ENCODE measurements around the gene CATSPER1. TPM values are rescaled to one million over a fixed set of nuclear protein-coding genes. Genes with fewer than 3 reads are reported as not detected.

The CATSPER1 gene
- 0.33 and 1.0 TPM in 2 replicates for total RNA-seq

DNA sequence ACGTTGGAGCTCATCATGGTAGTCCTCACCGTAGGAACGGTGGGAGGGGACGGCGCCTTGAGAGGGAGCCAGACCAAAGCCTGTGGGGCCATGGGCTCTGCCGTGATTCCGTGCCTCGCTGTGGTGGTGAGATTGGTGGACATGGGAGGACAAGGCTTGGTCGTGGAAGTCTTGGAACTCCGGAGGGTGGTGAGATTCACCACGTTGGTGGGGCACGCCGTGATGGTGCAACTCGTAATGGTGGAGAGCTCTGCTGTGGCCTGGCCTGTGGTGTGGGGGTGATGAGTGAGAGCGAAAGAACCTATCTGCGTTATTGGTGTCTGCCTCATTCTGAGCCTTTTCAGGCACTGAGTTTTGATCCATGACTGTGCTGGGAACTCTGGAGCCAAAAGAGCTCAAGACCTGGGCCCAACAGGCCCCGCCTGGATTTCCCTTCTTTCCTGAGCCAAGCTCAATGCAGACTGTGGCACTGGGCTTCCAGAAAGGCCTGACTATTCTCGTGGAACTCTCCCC lies at the start of gene CATSPER1:
Gene CATSPER1 (minus strand): TSS at position 463 of the 513 bp plus-strand sequence. CDS start 100 bp downstream, at position 363.

GRCh38 chr11:66069715-66070603 lies 43.7 kb upstream of the CATSPER1 start, which contains the start of gene PACS1:
PACS1 (plus strand) TSS chr11:66070272; CDS start chr11:66070487, 215 bp downstream.

GRCh38 chr11:66051766-66052663 lies 25.7 kb upstream of the CATSPER1 start, which contains the start of gene SF3B2:
SF3B2 (plus strand) TSS chr11:66052364; CDS start chr11:66052385, 21 bp downstream.

DNA sequence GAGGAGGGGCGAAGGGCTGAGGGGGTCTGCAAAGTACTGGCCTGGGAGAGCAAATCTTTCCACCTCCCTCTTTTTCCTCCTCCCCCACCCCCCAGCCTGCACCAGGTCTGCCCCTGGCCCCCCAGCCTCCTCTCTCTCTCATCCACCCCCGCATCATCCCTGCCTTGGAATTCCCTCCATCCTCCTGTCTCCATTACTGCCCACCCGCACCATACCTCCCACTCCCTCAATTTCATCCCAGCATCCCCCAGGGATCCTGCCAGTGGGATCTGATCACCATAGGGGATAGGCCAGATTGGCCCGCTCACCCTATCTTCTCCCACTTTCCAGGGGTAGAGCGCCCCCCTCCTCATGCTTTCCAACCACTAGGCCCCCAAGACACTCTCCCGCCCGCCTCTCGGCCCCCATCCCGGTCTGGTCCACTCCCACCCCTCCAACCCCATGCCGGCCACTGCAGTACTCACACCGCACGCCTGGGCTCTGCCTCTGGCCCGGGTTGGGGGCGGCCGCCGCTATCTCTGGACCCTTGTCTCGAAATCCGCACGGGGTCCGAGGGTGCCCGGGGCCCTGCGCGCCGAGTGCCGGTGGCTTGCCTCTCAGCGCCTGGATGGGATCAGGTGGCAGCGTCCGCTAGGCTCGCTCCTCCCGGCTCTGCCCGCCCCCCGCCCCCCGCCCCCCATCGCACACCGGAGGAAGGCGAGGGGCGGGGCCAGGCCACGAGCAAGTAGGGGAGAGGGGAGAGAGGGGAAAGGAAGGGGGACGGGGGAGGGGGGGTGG lies 22.5 kb upstream of the CATSPER1 start, which contains the start of gene GAL3ST3:
Gene GAL3ST3 (minus strand): TSS at position 615 of the 777 bp plus-strand sequence. CDS start 3,746 bp downstream, outside the sequence.

GRCh38 chr11:66011785-66012303 lies 14.4 kb downstream of the CATSPER1 start, which contains the start of gene CST6:
CST6 (plus strand) TSS chr11:66012008; CDS start chr11:66012045, 37 bp downstream.

GRCh38 chr11:66001942-66002647 lies 24.2 kb downstream of the CATSPER1 start, which contains the start of the genes BANF1 and EIF1AD:
BANF1 (plus strand) TSS chr11:66002503; CDS start chr11:66003251, 748 bp downstream.
EIF1AD (minus strand) TSS chr11:66002157; CDS start chr11:66000389, 1,768 bp downstream.

Other genes with a start within 250 kb of the CATSPER1 start
- gene AP5B1, start 245.5 kb downstream of the CATSPER1 start, total RNA-seq: 12.5 and 13.9 TPM in 2 replicates
- 0.51 TPM in 1 of 2 replicates, not detected in the other for gene OVOL1, start 239.4 kb downstream of the CATSPER1 start, total RNA-seq
- 0.89 TPM in 1 of 2 replicates, not detected in the other for gene SNX32, start 192.5 kb downstream of the CATSPER1 start, total RNA-seq
- 1,341 and 2,316 TPM in 2 replicates for gene CFL1, start 168.3 kb downstream of the CATSPER1 start, total RNA-seq
- gene MUS81, start 166.0 kb downstream of the CATSPER1 start, total RNA-seq: 52.4 and 57.2 TPM in 2 replicates
- 77.6 and 161 TPM in 2 replicates for gene EFEMP2, start 153.7 kb downstream of the CATSPER1 start, total RNA-seq
- 0.81 TPM in 1 of 2 replicates, not detected in the other for gene CTSW, start 146.6 kb downstream of the CATSPER1 start, total RNA-seq
- 176 and 229 TPM in 2 replicates for gene FIBP, start 138.0 kb downstream of the CATSPER1 start, total RNA-seq
- gene CCDC85B, start 135.8 kb downstream of the CATSPER1 start, total RNA-seq: 55.9 and 59.3 TPM in 2 replicates
- gene FOSL1, start 126.1 kb downstream of the CATSPER1 start, total RNA-seq: 19.8 and 147 TPM in 2 replicates
- 25.6 and 28.8 TPM in 2 replicates for gene C11orf68, start 107.4 kb downstream of the CATSPER1 start, total RNA-seq
- gene DRAP1, start 107.1 kb downstream of the CATSPER1 start, total RNA-seq: 104 and 182 TPM in 2 replicates
- gene TSGA10IP, start 81.0 kb downstream of the CATSPER1 start, total RNA-seq: not detected in 2 replicates
- 48.7 and 51.8 TPM in 2 replicates for gene SART1, start 64.7 kb downstream of the CATSPER1 start, total RNA-seq
- gene EIF1AD, start 24.3 kb downstream of the CATSPER1 start, total RNA-seq: 28.1 and 34.7 TPM in 2 replicates
- gene BANF1, start 24.0 kb downstream of the CATSPER1 start, total RNA-seq: 70.9 and 118 TPM in 2 replicates
- 2.4 and 18.0 TPM in 2 replicates for gene CST6, start 14.5 kb downstream of the CATSPER1 start, total RNA-seq
- gene GAL3ST3, start 22.7 kb upstream of the CATSPER1 start, total RNA-seq: 2.1 and 45.1 TPM in 2 replicates
- gene SF3B2, start 25.9 kb upstream of the CATSPER1 start, total RNA-seq: 160 and 223 TPM in 2 replicates
- 50.5 and 67.8 TPM in 2 replicates for gene PACS1, start 43.8 kb upstream of the CATSPER1 start, total RNA-seq
- gene KLC2, start 231.2 kb upstream of the CATSPER1 start, total RNA-seq: 25.6 and 28.0 TPM in 2 replicates
- 153 and 177 TPM in 2 replicates for gene RAB1B, start 242.2 kb upstream of the CATSPER1 start, total RNA-seq

Data from mesangial cell (primary cell).